Suprapubic skin (tissue), 4 donors: ENCODE results near the gene LSM5. TPM values are rescaled to one million over a fixed set of nuclear protein-coding genes. Genes with fewer than 3 reads are reported as not detected.

Source experiments
- DNase-seq, 2 donors: peaks; one replicate each; pipeline ENCODE4 v3.0.0-alpha.2; 2019; ENCODE audit warnings: low spot score in 2 of 2
- H3K27ac ChIP-seq: fragments of 200-600 bp; sonication (generic); one replicate; pipeline ENCODE4 v1.5.1; 2019
- H3K27me3 ChIP-seq: fragments of 200-600 bp; sonication (generic); one replicate; pipeline ENCODE4 v1.5.1; 2019
- H3K36me3 ChIP-seq: fragments of 200-600 bp; sonication (generic); one replicate; pipeline ENCODE4 v1.5.1; 2019
- H3K4me1 ChIP-seq: fragments of 200-600 bp; sonication (generic); one replicate; pipeline ENCODE4 v1.5.1; 2019
- H3K4me3 ChIP-seq: fragments of 200-600 bp; sonication (generic); one replicate; pipeline ENCODE4 v1.5.1; 2019; ENCODE audit warnings: mild to moderate bottlenecking
- H3K9me3 ChIP-seq: fragments of 200-600 bp; sonication (generic); one replicate; pipeline ENCODE4 v1.5.1; 2019
- CTCF ChIP-seq, 2 donors: fragments of 200-600 bp in 1 of 2; fragments of 450-650 bp in 1 of 2; sonication (generic) in 1 of 2; IDR thresholded peaks; one replicate each; pipeline ENCODE4 v1.5.1; 2016 to 2019; ENCODE audit warnings: antibody characterized with exemption in 2 of 2, mild to moderate bottlenecking in 1 of 2, moderate library complexity in 1 of 2
- EP300 ChIP-seq: sonication (generic); formaldehyde crosslinking; IDR thresholded peaks from one replicate; pipeline ENCODE4 v1.6.1; 2017; ENCODE audit warnings: antibody characterized with exemption
- POLR2A ChIP-seq, 2 donors: fragments of 450-650 bp; IDR thresholded peaks; one replicate each; pipeline ENCODE4 v1.6.1; 2017; ENCODE audit warnings: antibody characterized with exemption in 2 of 2, mild to moderate bottlenecking in 2 of 2, moderate library complexity in 2 of 2
- POLR2AphosphoS5 ChIP-seq, 3 donors: sonication (generic); formaldehyde crosslinking; IDR thresholded peaks; one replicate each; pipeline ENCODE4 v1.6.1; 2017; ENCODE audit warnings: antibody characterized with exemption in 3 of 3
- WGBS: methylation state at CpG from one replicate; pipeline ENCODE4 v1.1.5; 2018; 5-methylcytosine and 5-hydroxymethylcytosine counted together
- total RNA-seq, 4 donors: library from RNA; depleted of rRNA; stranded (reverse); fragments of >200 nt; gene quantifications; one replicate each; pipeline ENCODE4 v1.1.0, GENCODE V29; 2016

The LSM5 gene
- total RNA-seq, 4 donors from 2014 or later: 13.4 to 18.9 (median 13.9) TPM

GRCh38 chr7:32525839-32526238 is 35.7 kb upstream of the LSM5 start:
- TF ChIP-seq POLR2A (IDR thresholded peaks at IDR 0.05): no peak
- Histone ChIP-seq H3K9me3 (no peaks in the 10 kb centered on the region), H3K4me3 (no peak overlapping the region), H3K27me3 (no peaks in the 10 kb centered on the region), H3K27ac (no peak overlapping the region), H3K4me1 (peaks cover 3% of the 10 kb centered on the region), H3K36me3 (no peaks in the 10 kb centered on the region)
- DNase-seq: no peak
- WGBS: 90% methylated on average over 4 of the region's 4 CpGs

DNA sequence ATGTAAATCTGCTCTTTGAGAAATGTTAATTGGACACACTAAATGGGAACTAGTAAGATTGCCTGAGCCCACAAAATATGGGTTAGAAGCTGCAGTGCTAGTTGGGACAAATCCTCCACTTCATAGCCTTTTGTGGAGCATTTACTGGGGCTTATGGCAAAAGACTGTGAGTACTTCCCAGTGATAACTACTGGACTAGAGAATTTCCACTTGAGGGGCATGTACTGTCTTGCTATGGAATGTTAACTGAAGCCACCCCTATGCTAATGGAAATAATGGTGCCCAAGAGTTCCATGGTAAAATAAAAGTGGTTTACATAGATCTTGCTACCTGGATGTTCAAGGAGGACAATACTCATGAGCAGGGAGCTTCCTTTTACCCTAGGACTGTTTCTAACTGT is 34.5 kb upstream of the LSM5 start:
- TF ChIP-seq CTCF (IDR thresholded peaks at IDR 0.05) (no peak), POLR2A (IDR thresholded peaks at IDR 0.05) (no peak), EP300 (no peak), POLR2AphosphoS5 (IDR thresholded peaks at IDR 0.05) (no peak)
- no peak for DNase-seq

DNA sequence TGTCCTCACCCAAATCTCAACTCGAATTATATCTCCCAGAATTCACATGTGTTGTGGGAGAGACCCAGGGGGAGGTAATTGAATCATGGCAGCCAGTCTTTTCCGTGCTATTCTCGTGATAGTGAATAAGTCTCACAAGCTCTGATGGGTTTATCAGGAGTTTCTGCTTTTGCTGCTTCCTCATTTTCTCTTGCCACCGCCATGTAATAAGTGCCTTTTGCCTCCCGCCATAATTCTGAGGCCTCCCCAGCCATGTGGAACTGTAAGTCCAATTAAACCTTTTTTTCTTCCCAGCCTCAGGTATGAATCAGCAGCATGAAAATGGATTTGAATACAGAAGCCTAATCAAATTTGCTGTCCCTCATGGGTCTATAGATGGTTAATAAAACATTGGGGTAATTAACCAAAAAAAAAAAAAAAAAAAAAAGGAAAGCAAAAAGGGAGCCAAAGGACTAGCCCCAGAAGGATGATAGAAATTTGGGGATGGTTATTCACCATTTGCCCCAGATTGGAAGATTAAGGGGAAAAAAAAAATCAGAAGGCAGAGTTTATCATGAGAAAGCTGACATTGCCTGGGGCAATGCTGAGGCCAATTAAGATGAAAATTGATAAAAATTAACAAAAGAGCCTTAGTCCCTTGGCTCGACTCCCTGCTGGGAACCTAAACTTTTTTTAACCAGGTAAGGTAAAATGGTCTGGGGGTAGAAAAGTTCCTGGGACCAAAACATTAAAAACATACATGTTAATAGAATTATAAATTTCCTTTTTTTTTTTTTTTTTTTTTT is 32.8 kb upstream of the LSM5 start:
- WGBS: 91% methylated on average over 6 of the region's 6 CpGs
- Histone ChIP-seq H3K4me3 (no peak overlapping the region), H3K9me3 (no peaks in the 10 kb centered on the region), H3K4me1 (peaks cover 3% of the 10 kb centered on the region), H3K27me3 (no peaks in the 10 kb centered on the region), H3K27ac (no peak overlapping the region), H3K36me3 (no peaks in the 10 kb centered on the region)
- TF ChIP-seq POLR2AphosphoS5 (IDR thresholded peaks at IDR 0.05) (no peak), POLR2A (IDR thresholded peaks at IDR 0.05) (no peak), CTCF (IDR thresholded peaks at IDR 0.05) (no peak), EP300 (no peak)
- no peak for DNase-seq

More for the DNA sequence above, 34.5 kb upstream of the LSM5 start:
- Histone ChIP-seq H3K27me3 (no peaks in the 10 kb centered on the region), H3K4me1 (peaks cover 3% of the 10 kb centered on the region), H3K4me3 (no peak overlapping the region), H3K36me3 (no peaks in the 10 kb centered on the region), H3K9me3 (no peaks in the 10 kb centered on the region), H3K27ac (no peak overlapping the region)

DNA sequence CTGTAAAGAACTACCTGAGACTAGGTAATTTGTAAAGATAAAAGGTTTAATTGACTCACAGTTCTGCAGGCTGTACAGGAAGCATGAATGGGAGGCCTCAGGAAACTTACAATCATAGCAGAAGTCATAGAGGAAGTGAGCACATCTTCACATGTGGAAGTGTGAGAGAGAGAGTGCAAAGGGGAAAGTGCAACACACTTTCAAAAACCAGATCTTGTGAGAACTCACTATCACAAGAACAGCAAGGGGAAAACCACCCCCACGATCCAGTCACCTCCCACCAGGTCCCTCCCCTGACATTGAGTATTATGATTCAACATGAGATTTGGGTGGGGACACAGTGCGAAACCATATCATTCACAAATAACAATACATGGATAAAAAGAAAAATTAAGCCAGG is 29.6 kb upstream of the LSM5 start:
- H3K27me3 ChIP-seq: no peaks in the 10 kb centered on the region
- no peaks in the 10 kb centered on the region for H3K9me3 ChIP-seq
- no peak for DNase-seq
- H3K4me3 ChIP-seq: no peak overlapping the region
- H3K27ac ChIP-seq: no peak overlapping the region
- peaks cover 4% of the 10 kb centered on the region for H3K4me1 ChIP-seq
- H3K36me3 ChIP-seq: no peaks in the 10 kb centered on the region
- WGBS: 91% methylated on average over 2 of the region's 2 CpGs
- TF ChIP-seq EP300: no peak
- no peak for TF ChIP-seq POLR2A (IDR thresholded peaks at IDR 0.05)
- no peak for TF ChIP-seq POLR2AphosphoS5 (IDR thresholded peaks at IDR 0.05)

DNA sequence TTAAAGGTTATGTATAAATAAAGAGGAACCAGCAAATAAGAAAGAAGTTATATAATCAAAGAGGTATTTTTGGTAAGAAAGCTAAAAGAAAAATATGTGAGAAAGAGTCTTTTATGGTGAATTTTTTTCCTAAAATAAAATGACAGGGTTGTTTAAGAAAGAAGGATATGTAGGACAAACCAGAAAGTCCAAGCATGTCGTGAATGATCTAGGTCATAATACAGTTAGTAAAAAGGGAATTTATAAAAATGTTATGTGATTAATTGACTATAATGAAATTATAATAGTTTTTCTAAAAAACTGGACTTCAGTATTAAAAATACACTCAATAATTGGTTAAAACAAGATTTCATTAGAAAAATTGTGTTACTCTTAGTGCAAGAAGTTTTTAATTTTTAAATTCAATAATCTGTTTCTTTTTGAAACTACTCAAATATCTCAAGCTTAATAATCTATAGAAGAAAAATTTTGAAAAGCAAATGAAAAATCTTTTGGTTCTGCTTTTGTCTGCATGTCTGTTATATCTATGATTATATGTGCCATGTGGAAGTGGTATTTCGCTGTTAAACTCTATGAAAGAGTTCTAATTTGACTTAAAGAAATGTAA is 28.5 kb upstream of the LSM5 start:
- Histone ChIP-seq H3K4me1 (peaks cover 3% of the 10 kb centered on the region), H3K9me3 (no peaks in the 10 kb centered on the region), H3K27me3 (no peaks in the 10 kb centered on the region), H3K27ac (no peak overlapping the region), H3K4me3 (no peak overlapping the region), H3K36me3 (no peaks in the 10 kb centered on the region)
- TF ChIP-seq POLR2A (IDR thresholded peaks at IDR 0.05): no peak
- no peak for TF ChIP-seq CTCF (IDR thresholded peaks at IDR 0.05)
- TF ChIP-seq EP300: no peak
- no peak for TF ChIP-seq POLR2AphosphoS5 (IDR thresholded peaks at IDR 0.05)
- no peak for DNase-seq
- 84% methylated on average over 2 of the region's 2 CpGs for WGBS

DNA sequence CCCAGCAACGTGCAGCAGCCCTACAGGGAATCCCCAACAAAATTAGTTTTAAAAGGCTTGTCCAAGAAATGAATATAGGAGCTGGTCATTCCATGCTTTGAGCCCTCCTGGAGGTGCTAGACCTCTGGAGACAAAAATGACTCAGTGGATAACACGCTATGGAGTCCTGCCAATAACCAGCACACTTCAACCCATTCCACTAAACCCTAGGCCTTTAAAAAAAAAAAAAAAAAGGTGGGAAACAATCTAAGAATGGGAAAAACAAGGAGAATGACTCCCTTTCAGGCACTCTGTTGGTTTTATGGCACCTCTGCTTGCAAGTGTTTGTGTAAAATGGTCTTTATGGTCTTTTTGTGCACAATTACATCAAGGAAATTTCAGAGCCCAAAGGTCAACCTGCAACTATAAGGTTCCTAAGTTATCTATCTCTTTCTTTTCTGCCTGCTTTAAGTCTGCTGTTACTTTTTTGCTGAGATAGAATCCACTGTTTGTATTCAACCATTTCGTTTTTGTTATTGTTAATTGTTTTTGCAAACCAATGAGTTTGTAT is 26.4 kb upstream of the LSM5 start:
- TF ChIP-seq POLR2A (IDR thresholded peaks at IDR 0.05): no peak
- TF ChIP-seq EP300: no peak
- no peak for TF ChIP-seq CTCF (IDR thresholded peaks at IDR 0.05)
- no peak for TF ChIP-seq POLR2AphosphoS5 (IDR thresholded peaks at IDR 0.05)
- no peak for DNase-seq
- Histone ChIP-seq H3K4me1 (peaks cover 3% of the 10 kb centered on the region), H3K9me3 (no peaks in the 10 kb centered on the region), H3K27me3 (no peaks in the 10 kb centered on the region), H3K4me3 (no peak overlapping the region), H3K36me3 (no peaks in the 10 kb centered on the region), H3K27ac (no peak overlapping the region)
- WGBS: 88% methylated on average over 3 of the region's 3 CpGs
